GM23338 (cell line): Measurements from ENCODE around the gene KIAA0232. TPM values are rescaled to one million over a fixed set of nuclear protein-coding genes. Genes with fewer than 3 reads are reported as not detected.

Experiments
- ATAC-seq: fragments of 200-7000 bp; cut with Tn5 transposase; 3 replicates; pipeline ENCODE4 v1.9.1; 2020
- DNase-seq: peaks from one replicate; pipeline ENCODE4 v3.0.0-alpha.2; 2015; ENCODE audit warnings: low spot score
- H2AFZ ChIP-seq: fragments of 200-600 bp; sonication (generic); 2 replicates; pipeline ENCODE4 v1.8.0; 2016; ENCODE audit warnings: antibody characterized with exemption, mild to moderate bottlenecking, moderate library complexity
- H3F3A ChIP-seq: fragments of 200-600 bp; sonication (generic); replicated peaks from 2 replicates; pipeline ENCODE4 v1.8.0; 2017; ENCODE audit warnings: antibody characterized with exemption, mixed run types, low read depth
- H3K27ac ChIP-seq: fragments of 200-600 bp; sonication (generic); 2 replicates; pipeline ENCODE4 v1.6.1; 2016; ENCODE audit warnings: low read depth
- H3K27me3 ChIP-seq: fragments of 200-600 bp; sonication (generic); 2 replicates; pipeline ENCODE4 v1.8.0; 2016; ENCODE audit warnings: mild to moderate bottlenecking, mixed run types, moderate library complexity; ENCODE audit not compliant: insufficient read depth
- H3K36me3 ChIP-seq: fragments of 200-600 bp; sonication (generic); 2 replicates; pipeline ENCODE4 v1.8.0; 2016; ENCODE audit warnings: mild to moderate bottlenecking; ENCODE audit not compliant: insufficient read depth
- H3K4me1 ChIP-seq: fragments of 200-600 bp; sonication (generic); 2 replicates; pipeline ENCODE4 v1.8.0; 2016; ENCODE audit warnings: mild to moderate bottlenecking, moderate library complexity; ENCODE audit not compliant: insufficient read depth
- H3K4me2 ChIP-seq: fragments of 200-600 bp; sonication (generic); 2 replicates; pipeline ENCODE4 v1.7.1; 2017; ENCODE audit warnings: mixed run types
- H3K4me3 ChIP-seq: fragments of 200-600 bp; sonication (generic); 2 replicates; pipeline ENCODE4 v1.6.1; 2016; ENCODE audit warnings: mixed run types
- H3K79me2 ChIP-seq: fragments of 200-600 bp; sonication (generic); replicated peaks from 2 replicates; pipeline ENCODE4 v1.8.0; 2017; ENCODE audit warnings: mild to moderate bottlenecking; ENCODE audit not compliant: insufficient read depth
- H3K9me2 ChIP-seq: fragments of 200-600 bp; sonication (generic); 2 replicates; pipeline ENCODE4 v1.8.0; 2017; ENCODE audit not compliant: insufficient read depth
- H4K20me1 ChIP-seq: fragments of 200-600 bp; sonication (generic); replicated peaks from 2 replicates; pipeline ENCODE4 v1.8.0; 2017; ENCODE audit warnings: mild to moderate bottlenecking; ENCODE audit not compliant: insufficient read depth
- H3K27ac Mint-ChIP-seq: 2 replicates; pipeline ENCODE4 v1.8.0; 2020; ENCODE audit warnings: inconsistent platforms, mild to moderate bottlenecking, moderate library complexity, mixed read lengths
- H3K27me3 Mint-ChIP-seq: 3 replicates; pipeline ENCODE4 v1.8.0; 2022; ENCODE audit warnings: low read depth, mild to moderate bottlenecking, moderate library complexity, mixed read lengths, inconsistent platforms; ENCODE audit not compliant: insufficient read depth, poor library complexity
- H3K36me3 Mint-ChIP-seq: 3 replicates; pipeline ENCODE4 v1.8.0; 2021; ENCODE audit warnings: low read depth, mild to moderate bottlenecking, inconsistent platforms, moderate library complexity, mixed read lengths
- H3K4me1 Mint-ChIP-seq: 3 replicates; pipeline ENCODE4 v1.8.0; 2020; ENCODE audit warnings: mild to moderate bottlenecking, inconsistent platforms, mixed read lengths
- H3K4me3 Mint-ChIP-seq: 3 replicates; pipeline ENCODE4 v1.8.0; 2021; ENCODE audit warnings: moderate library complexity, mild to moderate bottlenecking, inconsistent platforms, mixed read lengths
- H3K9me3 Mint-ChIP-seq: 3 replicates; pipeline ENCODE4 v1.8.0; 2020; ENCODE audit warnings: moderate library complexity, mild to moderate bottlenecking, inconsistent platforms, mixed read lengths
- CREB1 ChIP-seq: fragments of 250-450 bp; sonication (Bioruptor Pico); IDR thresholded peaks from 2 replicates; pipeline ENCODE4 v1.5.0; 2020; ENCODE audit warnings: low read depth, mild to moderate bottlenecking, moderate library complexity
- ETS1 ChIP-seq: IDR thresholded peaks from 2 replicates; pipeline ENCODE4 v1.6.1; 2016; ENCODE audit warnings: antibody characterized with exemption
- EZH2 ChIP-seq: fragments of 200-600 bp; sonication (generic); IDR thresholded peaks from one replicate; pipeline ENCODE4 v1.8.0; 2017; ENCODE audit warnings: antibody characterized with exemption, mild to moderate bottlenecking, low read depth; ENCODE audit not compliant: unreplicated experiment
- EZH2phosphoT487 ChIP-seq: fragments of 200-600 bp; sonication (generic); IDR thresholded peaks from one replicate; pipeline ENCODE4 v1.8.1; 2018; ENCODE audit warnings: antibody characterized with exemption; ENCODE audit not compliant: unreplicated experiment
- NANOG ChIP-seq: IDR thresholded peaks from 2 replicates; pipeline ENCODE4 v1.6.1; 2016; ENCODE audit warnings: antibody characterized with exemption, borderline replicate concordance
- POLR2AphosphoS5 ChIP-seq: IDR thresholded peaks from 2 replicates; pipeline ENCODE4 v1.6.1; 2016; ENCODE audit warnings: antibody characterized with exemption, low read depth
- STAT1 ChIP-seq: IDR thresholded peaks from one replicate; pipeline ENCODE4 v1.6.1; 2016; ENCODE audit warnings: antibody characterized with exemption; ENCODE audit not compliant: unreplicated experiment
- ZNF114 ChIP-seq: fragments of 250-450 bp; sonication (Bioruptor Pico); IDR thresholded peaks from 2 replicates; pipeline ENCODE4 v1.5.0; 2020; ENCODE audit warnings: mild to moderate bottlenecking, moderate library complexity
- ZNF331 ChIP-seq: fragments of 250-450 bp; sonication (Bioruptor Pico); IDR thresholded peaks from 2 replicates; pipeline ENCODE4 v1.5.0; 2020; ENCODE audit warnings: low read depth, mild to moderate bottlenecking, moderate library complexity
- ZNF462 ChIP-seq: fragments of 250-450 bp; sonication (Bioruptor Pico); IDR thresholded peaks from 2 replicates; pipeline ENCODE4 v1.5.0; 2020; ENCODE audit warnings: mild to moderate bottlenecking, moderate library complexity
- polyA plus RNA-seq: library from polyadenylated mRNA; unstranded; fragments of >200 nt; fragmentation: Nextera tagmentation; extraction: Ambion mirVana; gene quantifications from 2 replicates; pipeline ENCODE4 v1.2.1, GENCODE V29; 2016
- total RNA-seq: library from RNA; depleted of rRNA; stranded (reverse); fragments of >200 nt; shearing (Covaris generic); gene quantifications from 2 replicates; pipeline ENCODE4 v1.2.3, GENCODE V29; 2014

The KIAA0232 gene
- total and polyA plus RNA-seq, 2 experiments from 2014 or later: 14.3 to 34.9 TPM

GRCh38 chr4:6856391-6856790, 73.9 kb downstream of the KIAA0232 start:
- H3K9me3 Mint-ChIP-seq: peaks cover 10% of the 10 kb centered on the region; the same call in 1 of the 3 replicates
- H3K36me3 Mint-ChIP-seq: peaks cover 34% of the 10 kb centered on the region
- no peak overlapping the region for H3K4me3 Mint-ChIP-seq
- H3K27me3 ChIP-seq: no peaks in the 10 kb centered on the region
- H3K36me3 ChIP-seq: peaks cover 6% of the 10 kb centered on the region; the same call in 1 of the 2 replicates
- H2AFZ ChIP-seq: no peak overlapping the region
- H3K4me2 ChIP-seq: no peak overlapping the region
- H3K27ac ChIP-seq: no peak overlapping the region
- DNase-seq (no peak), ATAC-seq (no peak)
- H3F3A ChIP-seq: no peaks in the 10 kb centered on the region
- no peaks in the 10 kb centered on the region for H3K27me3 Mint-ChIP-seq
- H3K79me2 ChIP-seq: peaks cover 13% of the 10 kb centered on the region; the same call in 1 of the 2 replicates
- H3K4me1 Mint-ChIP-seq: peaks cover 14% of the 10 kb centered on the region
- no peaks in the 10 kb centered on the region; the same call in 1 of the 2 replicates for H4K20me1 ChIP-seq
- H3K9me2 ChIP-seq: no peaks in the 10 kb centered on the region
- TF ChIP-seq ZNF462 (CRISPR knock-in tag): no peak
- peak overlapping the region; percentile 36; the same call in 1 of the 2 replicates for H3K27ac Mint-ChIP-seq
- H3K4me1 ChIP-seq: peaks cover 10% of the 10 kb centered on the region; the same call in 1 of the 2 replicates
- H3K4me3 ChIP-seq: no peak overlapping the region

- ATAC-seq (no peak), DNase-seq (no peak)
- no peaks in the 10 kb centered on the region for H3K27me3 Mint-ChIP-seq
- H2AFZ ChIP-seq: no peak overlapping the region
- H3K4me3 ChIP-seq: no peak overlapping the region
- H3K36me3 Mint-ChIP-seq: peaks cover 34% of the 10 kb centered on the region
- H3K27me3 ChIP-seq: no peaks in the 10 kb centered on the region
- H3K4me2 ChIP-seq: no peak overlapping the region
- H3K4me3 Mint-ChIP-seq: no peak overlapping the region
- H3K79me2 ChIP-seq: peaks cover 13% of the 10 kb centered on the region; the same call in 1 of the 2 replicates
- H3K36me3 ChIP-seq: peaks cover 12% of the 10 kb centered on the region
- H3K9me2 ChIP-seq: no peaks in the 10 kb centered on the region
- 0 out of 3 replicates have a peak, but pooled peaks cover 4% of the 10 kb centered on the region for H3K9me3 Mint-ChIP-seq
- no peaks in the 10 kb centered on the region; the same call in 1 of the 2 replicates for H4K20me1 ChIP-seq
- no peak overlapping the region for H3K27ac Mint-ChIP-seq
- no peak overlapping the region for H3K27ac ChIP-seq
- peaks cover 10% of the 10 kb centered on the region; the same call in 1 of the 2 replicates for H3K4me1 ChIP-seq
- H3F3A ChIP-seq: no peaks in the 10 kb centered on the region
- peaks cover 14% of the 10 kb centered on the region for H3K4me1 Mint-ChIP-seq
- TF ChIP-seq NANOG (no peak), EZH2phosphoT487 (no peak), ZNF331 (CRISPR knock-in tag) (no peak), ETS1 (no peak), POLR2AphosphoS5 (no peak), STAT1 (no peak), ZNF114 (CRISPR knock-in tag) (no peak), CREB1 (CRISPR knock-in tag) (no peak), EZH2 (no peak)
These were observed 74.7 kb downstream of the KIAA0232 start for GRCh38 chr4:6857009-6857882.
